ENCODE measurements around the gene SORBS2.
"Not testable (repeated sequence)": the region's sequence is repeated elsewhere in the genome, so short reads cannot be mapped to it uniquely, and the experiment has no call there.

The SORBS2 gene

DNA sequence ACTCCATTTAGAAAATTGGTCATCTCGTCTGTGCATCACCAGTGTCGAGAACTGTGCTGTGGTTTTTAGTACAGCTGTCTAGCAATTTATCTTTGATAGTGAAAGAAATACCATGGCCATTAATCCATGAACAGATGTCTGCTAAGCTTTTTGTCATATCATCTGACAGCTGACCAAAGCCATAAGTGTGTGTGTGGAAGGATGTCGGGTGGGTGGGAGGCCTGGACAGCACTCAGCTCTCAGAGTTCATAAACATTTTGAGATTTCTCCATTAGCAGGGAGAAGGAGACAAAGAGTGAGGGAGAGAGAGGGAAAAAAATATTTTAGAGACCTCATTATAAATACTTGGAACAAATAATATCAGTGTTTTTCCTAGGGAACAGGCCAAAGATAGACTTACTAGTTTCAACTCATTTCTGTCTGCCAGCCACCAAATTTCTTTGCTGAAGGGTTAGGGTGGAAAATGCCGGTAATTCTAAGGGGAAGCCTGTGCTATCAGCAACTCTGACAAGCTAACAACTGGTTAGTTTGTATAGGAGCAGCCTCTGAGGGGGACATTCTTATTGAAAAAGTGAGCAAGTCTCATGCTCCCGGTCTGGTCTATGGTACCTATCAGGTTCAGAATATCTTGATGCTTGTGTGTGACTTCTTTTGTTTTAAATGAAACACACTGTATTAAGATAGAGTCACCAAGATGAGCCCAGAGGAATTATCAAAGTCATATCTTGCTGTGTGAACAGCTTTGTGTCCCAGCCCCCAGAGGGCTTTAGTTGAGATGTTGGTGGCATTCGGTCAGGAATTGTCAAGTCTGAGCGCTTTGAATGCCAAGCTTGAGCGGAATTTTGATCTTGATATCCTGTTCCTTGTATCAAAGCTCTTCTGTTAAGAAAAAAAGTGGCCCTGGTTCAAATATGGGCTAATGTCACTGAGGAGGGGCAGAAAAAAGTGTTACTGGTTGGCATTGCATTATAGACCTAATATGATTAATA lies 234.7 kb downstream of the SORBS2 start:
- no peak for DNase-seq

DNA sequence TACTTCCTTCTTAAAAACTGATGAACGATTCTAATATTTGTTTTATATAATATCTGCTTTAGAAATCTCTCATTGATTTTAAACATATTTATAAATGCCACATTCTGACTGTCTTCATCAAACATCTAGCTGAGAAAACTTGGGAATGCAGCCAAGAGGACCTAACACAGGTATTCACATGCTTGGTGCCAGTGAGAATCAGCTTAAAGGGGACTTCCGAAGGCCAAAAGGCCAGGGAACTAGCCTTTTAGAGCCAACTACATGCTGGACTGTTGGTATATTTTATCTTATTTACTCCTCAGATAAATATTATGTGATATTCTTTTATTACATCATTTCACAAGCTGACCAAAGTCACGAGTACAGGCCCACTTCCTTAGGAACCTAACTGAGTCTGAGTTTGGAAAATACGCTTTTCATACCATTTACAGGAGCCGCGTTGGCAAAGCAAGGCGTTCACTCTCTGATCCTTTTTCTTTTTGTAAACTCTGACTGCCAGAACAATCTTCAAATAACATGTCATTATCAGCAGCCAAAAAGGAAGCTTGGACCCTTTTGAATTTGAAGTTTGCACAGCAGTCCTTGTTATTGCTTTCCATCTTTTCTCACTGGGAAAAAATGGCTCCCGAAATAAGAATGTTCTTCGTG lies 235.6 kb downstream of the SORBS2 start:
- no peak for DNase-seq

DNA sequence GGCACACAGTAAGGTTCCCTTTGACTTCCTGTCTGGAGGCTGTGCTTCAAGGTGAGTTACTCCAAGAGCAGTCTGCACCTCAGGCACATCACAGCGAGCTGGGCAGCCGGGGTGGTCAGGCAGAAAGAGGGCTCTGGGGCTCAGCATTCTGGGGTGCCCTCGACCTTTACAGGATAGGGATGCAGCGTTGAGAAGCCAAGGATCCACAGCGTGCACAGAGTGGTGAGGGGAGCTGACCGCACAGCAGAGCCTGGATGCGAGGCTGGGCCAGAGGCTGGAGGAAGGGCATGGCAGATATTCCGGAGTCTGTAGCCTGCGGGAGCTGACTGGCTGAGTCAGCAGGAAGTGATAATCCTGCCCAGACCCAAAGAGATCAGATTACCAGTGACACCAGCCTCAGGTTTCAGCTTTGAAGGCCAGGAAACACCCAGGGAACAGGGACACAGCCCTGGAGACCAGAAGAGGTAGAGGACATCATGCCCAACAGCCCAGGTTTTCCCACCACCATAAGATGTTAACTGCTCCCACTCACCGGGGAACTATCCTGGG lies 238.3 kb downstream of the SORBS2 start:
- DNase-seq: no peak

DNA sequence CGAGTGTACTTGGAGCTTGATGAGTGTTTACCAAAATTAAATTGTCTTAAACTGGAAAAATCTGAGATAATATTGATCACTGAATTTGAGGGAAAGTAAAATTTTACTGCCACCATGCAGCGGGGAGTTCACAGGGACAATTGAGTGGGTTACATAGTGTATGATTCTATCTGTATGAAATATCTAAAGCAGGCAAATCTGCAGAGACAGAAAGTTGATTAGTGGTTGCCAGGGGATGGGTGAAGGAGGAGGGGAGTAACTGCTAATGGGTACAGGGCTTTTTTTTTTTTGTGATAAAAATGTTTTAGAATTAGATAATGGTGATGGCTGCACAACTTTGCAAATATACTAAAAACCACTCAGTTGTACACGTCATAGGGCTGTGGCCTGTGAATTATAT lies 241.3 kb downstream of the SORBS2 start:
- no peak for DNase-seq

DNA sequence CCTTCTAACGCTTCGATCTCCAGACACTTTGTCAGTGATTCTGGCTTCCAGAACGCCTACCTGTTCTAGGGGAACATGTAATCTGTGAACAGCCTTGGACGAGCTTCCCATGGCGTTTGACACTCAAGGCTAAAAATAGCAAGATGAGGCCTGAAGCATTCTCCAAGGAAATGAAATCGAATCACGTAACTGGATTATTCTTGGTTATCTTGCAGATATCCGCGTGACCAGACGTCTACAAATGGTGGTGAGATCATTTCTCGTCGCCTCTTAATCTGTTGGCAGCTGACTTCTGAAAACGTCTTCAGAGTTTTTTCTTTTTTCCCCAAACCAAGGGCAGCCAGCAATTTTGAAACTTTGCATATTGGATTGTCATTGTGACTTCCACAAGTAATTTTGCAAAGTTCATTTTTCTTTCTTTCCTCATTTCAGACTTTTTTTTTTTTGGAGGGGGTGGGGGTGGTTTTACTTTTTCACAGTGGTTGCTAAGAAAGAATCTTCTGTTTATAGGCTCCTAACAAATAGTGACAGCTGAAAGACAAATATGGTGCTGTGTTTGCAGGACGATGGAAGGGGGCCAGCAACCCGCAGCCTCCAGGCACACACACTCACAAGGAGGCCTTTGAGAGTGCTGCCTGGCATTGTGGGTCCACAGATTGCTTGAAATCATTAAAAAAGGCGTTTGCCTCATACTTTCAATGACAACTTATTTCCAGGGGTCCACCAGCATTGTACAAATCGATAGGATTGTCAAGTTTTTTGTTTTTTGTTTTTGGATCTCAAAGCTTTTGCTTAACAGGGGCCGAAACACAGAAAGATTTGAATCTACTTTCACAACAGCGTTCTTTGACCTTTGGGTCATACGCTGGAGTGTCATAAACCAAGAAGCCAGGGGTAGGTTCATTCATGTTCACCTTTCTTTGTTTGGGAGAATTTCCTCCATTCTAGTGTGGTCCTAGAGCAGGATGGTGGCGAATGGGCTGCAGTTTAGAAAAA lies 244.3 kb downstream of the SORBS2 start:
- no peak for DNase-seq

DNA sequence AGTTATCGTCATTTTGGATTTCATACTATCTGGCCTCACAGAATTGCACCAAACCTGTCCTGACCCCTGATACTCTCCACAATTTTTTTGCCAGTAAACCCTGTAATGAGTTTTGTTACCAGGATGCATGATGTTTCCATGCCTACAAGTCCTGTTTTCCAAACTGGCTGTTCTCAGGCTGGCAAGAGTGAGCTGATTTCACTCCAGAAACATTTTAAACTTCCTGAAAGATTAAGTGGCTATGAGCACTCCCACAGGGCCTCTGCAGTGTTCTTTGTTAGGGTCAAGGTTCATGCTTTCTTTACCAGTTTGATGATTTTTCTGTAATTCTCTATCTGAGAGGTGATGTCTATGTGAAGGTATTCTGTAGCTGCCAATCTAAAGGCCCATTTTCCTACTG lies 245.0 kb downstream of the SORBS2 start:
- DNase-seq: no peak

DNA sequence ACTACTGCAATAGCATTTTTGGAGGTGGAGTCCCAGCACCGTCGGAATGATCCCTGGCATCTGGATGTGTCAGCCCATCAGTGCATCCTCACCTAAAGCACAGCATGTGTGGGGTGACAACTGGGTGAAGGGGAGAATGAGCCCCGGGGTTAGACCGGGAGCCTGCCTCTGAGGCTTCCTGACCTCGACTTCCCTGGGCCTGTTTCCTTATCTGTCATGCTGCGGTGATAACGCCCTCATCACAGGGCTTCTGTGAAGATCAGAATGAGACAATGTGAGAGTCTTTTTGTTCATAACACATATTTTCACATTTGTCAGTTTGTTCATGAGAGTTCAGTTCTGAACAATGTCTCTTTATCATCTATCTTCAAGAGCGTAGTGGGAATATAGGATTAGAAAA lies 245.6 kb downstream of the SORBS2 start:
- DNase-seq: no peak

DNA sequence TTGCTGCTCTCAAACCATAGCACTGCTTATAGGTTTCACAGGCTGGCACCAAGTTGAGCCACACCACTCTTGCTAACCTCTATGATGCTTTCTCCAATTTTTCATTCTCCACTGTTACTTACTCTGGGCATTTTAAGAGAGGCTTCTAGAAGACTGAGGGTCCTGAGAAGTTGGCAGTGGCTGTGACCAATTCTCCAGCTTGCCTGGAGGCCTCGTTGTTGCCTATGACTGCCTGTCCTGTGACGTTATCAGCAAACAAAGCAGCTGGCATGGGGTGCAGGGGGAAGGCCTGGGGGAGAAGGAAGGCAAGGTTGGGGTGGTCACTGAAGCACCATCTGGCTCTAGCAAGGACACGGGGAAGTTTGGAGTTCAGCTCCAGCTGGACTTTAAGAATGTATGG lies 246.3 kb downstream of the SORBS2 start:
- DNase-seq: no peak

DNA sequence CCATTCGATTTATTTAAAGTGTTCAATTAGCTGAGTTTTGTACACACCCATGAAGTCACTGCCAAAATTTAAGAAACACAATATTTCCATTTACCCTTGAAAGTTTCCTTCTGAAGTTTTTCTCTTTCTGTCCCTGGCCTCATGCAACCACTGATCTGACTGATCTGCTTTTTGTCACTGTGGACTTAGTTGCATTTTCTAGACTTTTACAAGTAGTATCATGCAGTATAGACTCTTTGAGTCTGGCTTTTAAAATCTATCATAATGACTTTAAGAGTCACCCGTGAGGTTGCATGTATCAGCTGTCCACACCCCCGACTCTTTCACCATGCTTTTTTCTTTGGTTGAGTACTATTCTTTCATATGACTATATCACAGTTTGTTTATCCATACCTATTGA lies 247.6 kb downstream of the SORBS2 start:
- DNase-seq: no peak

DNA sequence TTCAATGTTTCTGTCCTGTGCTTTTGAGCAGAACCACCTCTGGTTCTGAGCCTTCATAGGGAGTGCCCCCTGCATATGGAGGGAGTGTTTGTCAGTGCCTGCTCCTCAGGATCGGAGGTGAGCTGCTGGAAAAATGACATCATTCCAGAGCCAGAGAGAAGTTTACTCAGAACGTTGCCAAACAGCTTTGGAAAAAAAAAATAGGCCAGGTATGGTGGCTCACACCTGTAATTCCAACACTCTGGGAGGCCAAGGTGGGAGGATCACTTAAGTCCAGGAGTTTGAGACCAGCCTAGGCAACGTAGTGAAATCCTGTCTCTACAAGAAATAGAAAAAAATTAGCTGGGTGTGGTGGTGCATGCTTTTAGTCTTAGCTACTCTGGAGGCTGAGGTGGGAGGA lies 249.5 kb downstream of the SORBS2 start:
- no peak for DNase-seq

DNA sequence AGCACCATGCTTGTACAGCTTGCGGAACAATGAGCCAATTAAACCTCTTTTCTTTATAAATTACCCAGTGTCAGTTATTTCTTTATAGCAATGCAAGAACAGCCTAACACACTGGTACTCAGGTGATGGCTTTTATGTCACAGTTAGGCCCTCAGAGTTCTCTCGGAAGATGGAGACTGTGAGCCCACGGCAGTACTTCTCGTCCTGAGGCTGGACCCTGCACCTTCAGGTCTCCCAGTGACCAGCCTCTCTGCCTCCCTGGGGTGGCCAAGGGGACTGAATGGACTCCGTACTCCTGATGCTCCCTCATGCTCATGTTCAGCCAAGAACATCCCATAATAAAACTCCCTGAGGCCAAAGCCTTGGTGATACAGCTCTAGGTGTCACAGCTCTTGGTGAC lies 251.7 kb downstream of the SORBS2 start:
- DNase-seq: no peak

DNA sequence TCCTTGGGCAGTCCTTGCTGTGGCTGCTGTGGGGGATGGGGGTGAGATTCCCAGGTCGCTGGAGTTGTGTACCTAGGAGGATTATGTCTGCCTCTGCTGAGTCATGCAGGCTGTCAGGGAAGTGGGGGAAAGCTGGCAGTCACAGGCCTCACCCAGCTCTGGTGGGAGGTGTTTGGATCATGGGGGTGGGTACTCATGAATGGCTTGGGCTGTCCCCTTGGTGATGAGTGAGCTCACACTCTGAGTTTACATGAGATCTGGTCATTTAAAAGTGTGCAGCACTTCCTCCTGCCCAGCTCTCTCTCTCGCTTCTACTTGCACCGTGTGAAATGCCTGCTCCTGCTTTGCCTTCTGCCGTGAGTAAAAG lies 252.1 kb downstream of the SORBS2 start:
- DNase-seq: no peak

DNA sequence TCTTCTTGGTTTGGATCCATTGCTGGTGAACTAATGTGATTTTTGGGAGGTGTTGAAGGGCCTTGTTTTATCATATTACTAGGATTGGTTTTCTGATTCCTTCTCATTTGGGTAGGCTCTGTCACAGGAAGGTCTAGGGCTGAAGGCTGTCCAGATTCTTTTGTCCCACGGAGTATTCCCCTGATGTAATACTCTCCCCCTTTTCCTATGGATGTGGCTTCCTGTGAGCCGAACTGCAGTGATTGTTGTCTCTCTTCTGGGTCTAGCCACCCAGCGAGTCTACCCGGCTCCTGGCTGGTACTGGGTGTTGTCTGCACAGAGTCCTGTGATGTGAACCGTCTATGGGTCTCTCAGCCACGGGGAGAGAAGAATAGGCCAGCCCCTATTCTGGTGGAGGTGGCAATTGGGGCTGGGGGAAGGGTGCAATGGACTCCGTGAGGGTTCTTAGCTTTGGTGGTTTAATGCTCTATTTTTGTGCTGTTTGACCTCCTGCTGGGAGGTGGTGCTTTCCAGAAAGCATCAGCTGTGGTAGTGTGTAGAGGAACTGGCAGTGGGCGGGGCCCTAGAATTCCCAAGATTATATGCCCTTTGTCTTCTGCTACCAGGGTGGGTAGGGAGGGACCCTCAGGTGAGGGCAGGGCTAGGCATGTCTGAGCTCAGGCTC lies 252.6 kb downstream of the SORBS2 start:
- DNase-seq: not testable (repeated sequence)

DNA sequence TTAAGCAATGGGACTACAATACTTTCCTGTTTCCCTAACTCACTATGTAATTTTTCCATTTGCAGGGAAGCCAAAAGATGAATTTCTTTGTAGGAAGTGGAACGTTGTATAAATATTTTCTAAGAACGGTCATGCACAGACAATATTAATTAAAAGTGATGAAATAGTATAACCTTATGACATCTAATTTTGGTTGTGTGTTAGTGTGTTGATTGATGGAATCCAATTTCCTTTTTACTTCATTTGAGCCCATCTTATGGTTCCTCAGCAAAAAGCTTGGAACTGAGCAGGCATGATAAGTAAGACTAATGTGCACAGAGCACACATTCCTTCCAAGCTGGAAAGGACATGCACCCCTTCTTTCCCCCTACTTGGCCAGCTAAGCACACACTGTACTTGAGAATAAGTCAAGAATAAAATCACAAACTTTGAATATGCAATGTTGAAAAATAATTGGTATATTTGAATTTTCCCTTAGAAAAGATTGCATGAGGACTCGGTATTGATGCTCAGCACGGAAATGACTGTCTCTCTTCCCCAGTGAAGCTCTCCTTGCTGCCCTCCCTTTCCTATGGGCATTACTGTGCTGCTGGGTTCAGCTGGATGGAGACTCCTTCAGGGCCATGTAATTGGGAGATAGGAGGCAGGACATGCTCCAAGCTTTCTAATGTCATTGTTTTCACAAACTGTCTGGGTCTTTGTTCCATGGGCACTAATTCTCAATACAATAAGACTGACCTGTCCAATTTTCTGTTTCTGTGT lies 257.4 kb downstream of the SORBS2 start:
- DNase-seq: no peak

DNA sequence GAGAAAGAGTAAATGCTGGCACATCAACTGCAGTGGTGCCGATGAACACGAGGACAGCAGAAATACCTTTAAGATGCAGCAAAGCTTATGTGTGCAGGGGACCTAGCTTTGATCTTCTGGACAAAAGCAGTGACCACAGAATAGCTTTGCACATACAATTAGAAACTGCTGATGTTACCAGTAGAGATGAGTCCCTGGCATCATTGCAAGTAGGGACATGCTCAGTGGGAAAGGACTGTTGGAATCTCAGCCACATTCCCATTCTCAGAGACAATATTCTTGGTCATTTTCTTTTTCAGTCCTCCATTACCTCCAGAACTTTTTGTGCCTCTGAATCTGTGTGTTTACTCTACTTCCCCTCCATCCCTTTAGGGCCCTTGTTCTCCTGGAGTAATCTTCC lies 259.7 kb downstream of the SORBS2 start:
- DNase-seq: no peak

DNA sequence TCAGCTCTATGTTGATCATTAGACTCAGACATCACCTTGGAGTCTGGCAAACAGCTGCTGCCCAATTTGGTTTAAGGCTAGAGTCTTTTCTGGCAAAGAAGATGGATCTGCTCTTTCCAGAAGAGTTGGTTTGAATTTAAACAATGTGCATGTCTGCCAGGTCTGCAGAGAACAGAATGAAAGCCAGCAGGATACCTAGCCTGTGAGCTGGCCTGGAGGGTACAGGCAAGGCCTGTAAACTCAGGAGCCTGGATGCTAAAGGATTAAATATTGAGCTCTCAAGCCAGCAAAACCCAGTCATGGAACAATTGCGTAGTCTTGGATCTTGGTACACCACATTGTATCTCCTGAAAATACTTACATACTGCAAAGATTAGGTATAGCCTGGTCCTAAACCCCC lies 261.1 kb downstream of the SORBS2 start:
- no peak for DNase-seq

DNA sequence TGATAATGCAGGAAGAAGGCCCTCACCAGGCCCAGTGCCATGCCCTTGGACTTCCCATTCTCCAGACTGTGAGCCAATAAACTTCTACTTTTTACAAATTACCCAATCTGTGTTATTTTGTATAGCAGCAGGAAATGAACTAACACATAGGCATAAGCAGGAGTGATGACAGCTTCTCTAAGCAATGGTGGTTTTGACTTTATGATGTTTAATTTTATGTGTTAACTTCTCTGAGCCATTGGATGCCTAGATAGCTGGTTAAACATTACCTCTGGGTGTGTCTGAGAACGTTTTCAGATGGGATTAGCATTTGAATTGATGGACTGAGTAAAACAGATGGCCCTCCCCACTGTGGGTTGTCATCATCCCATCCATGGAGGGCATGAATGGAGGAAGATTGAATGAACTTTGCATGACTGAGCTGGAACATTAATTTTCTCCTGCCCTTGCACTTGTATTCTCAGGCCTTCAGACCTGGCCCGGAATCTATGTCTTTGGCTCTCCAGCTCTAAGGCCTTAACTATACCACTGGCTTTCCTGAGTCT lies 262.8 kb downstream of the SORBS2 start:
- DNase-seq: no peak

DNA sequence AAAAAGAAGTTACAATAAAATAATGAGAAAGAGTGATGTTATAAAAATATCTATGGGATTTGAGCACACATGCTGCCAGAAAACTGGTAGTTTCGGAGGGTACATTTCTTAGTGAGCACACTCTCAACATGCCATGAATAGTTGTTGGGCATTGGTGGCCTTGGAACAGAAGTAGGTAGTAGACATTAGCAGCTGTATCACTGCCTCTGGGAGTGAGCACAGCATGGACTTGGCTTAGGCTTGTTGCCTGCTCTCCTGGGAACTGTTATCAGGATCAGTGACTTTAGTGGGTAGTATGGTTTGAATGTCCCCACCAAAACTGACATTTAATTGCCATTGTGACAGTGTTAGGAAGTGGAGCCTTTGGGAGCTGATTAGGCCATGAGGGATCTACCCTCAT lies 263.4 kb downstream of the SORBS2 start:
- no peak for DNase-seq

DNA sequence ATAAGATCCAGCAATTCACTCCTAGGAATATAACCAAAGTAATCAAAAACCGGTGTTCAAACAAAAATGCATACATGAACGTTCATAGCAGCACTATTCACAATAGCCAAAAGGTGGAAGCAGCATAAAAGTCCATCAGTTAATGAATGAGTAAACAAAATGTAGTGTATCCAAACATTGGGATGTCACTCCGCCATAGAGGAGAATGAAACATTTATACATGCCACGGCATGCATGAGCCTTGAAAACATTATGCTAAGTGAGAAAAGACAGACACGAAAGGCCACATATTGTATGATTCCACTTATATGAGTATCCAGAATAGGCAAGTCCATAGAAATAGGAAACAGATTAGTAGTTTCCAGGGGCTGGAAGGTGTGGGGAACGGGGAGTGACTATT lies 265.7 kb downstream of the SORBS2 start:
- no peak for DNase-seq

DNA sequence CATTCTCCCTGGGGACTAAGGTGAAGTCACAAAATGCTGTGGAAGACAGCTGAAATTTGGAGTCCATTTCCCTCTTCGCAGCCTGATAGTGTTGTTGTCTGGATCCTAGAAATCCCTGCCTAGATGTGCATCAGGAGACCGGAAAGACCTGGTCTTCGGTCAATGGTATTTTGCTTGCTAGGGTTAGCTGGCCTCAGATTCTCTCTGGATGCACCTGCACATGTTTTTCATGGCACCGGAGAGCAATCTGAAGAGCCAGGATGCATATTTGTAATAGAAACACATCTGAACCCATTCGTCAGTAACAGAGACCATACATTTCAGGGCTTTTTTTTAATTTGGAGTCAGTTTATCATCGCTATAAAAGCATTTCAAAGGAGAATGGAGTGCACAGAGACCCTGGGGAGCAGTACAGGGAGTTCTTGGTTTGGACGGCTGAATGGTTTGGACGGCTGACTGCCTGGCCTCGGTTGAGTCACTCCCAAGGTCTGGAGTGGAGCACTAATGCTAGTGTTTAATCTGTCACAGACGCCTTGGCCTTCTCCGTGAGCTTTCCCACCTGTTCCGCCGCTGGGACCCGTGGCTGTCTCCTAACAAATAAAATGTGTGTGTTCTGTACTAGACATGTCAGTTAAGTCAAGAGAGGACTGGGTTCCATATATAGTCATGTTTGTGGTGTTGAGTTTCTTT lies 269.2 kb downstream of the SORBS2 start:
- DNase-seq: no peak

Data from effector CD8-positive, alpha-beta T cell (primary cell).